Heart left ventricle (tissue), 16 donors: ENCODE results near the gene KIF24. TPM values are rescaled to one million over a fixed set of nuclear protein-coding genes. Genes with fewer than 3 reads are reported as not detected.

Experiments
- ATAC-seq, 4 donors: fragments of 200-7000 bp; cut with Tn5 transposase; one replicate each; pipeline ENCODE4 v1.9.1; 2020 to 2022; ENCODE audit warnings: moderate library complexity in 4 of 4, mild to moderate bottlenecking in 3 of 4, moderate number of reproducible peaks in 1 of 4
- DNase-seq, 5 donors: peaks; one replicate each; pipeline ENCODE4 v3.0.0-alpha.2; 2020
- H3K27ac ChIP-seq, 12 donors: fragments of 200-600 bp; sonication (generic) in 4 of 12; one replicate each; pipeline versions ENCODE4 v1.5.0 to v1.8.0; 2016 to 2022; ENCODE audit warnings: mild to moderate bottlenecking in 2 of 12
- H3K27me3 ChIP-seq, 9 donors: fragments of 200-600 bp; sonication (generic) in 2 of 9; one replicate each; pipeline versions ENCODE4 v1.5.1 to v1.8.0; 2016 to 2022; ENCODE audit warnings: mild to moderate bottlenecking in 3 of 9
- H3K36me3 ChIP-seq, 9 donors: fragments of 200-600 bp; sonication (generic) in 2 of 9; one replicate each; pipeline versions ENCODE4 v1.5.0 to v1.8.0; 2018 to 2022; ENCODE audit warnings: mild to moderate bottlenecking in 2 of 9
- H3K4me1 ChIP-seq, 12 donors: fragments of 200-600 bp; sonication (generic) in 4 of 12; one replicate each; pipeline versions ENCODE4 v1.5.0 to v1.8.0; 2016 to 2022; ENCODE audit warnings: mild to moderate bottlenecking in 3 of 12
- H3K4me3 ChIP-seq, 12 donors: fragments of 200-600 bp; sonication (generic) in 4 of 12; one replicate each; pipeline versions ENCODE4 v1.5.0 to v1.8.0; 2017 to 2022; ENCODE audit warnings: mild to moderate bottlenecking in 9 of 12, moderate library complexity in 4 of 12
- H3K9me3 ChIP-seq, 12 donors: fragments of 200-600 bp; sonication (generic) in 4 of 12; one replicate each; pipeline versions ENCODE4 v1.5.0 to v1.8.0; 2016 to 2022; ENCODE audit warnings: mild to moderate bottlenecking in 1 of 12
- POLR2A ChIP-seq, 2 donors: fragments of 450-650 bp; IDR thresholded peaks; one replicate each; pipeline ENCODE4 v1.6.1; 2017; ENCODE audit warnings: antibody characterized with exemption in 2 of 2, mild to moderate bottlenecking in 2 of 2, moderate library complexity in 2 of 2
- WGBS, 4 donors: extraction: QIAGEN DNeasy Blood & Tissue Kit in 2 of 4; methylation state at CpG; one replicate each; pipeline versions ENCODE4 v1.1.5 to v1.1.7; 2013 to 2018; 5-methylcytosine and 5-hydroxymethylcytosine counted together
- intact Hi-C, 10 donors: fragments of 100-400 bp; cut with DNase I; formaldehyde crosslinking; loops; one replicate each; pipeline versions ENCODE4 v1.11.1 to v1.14.2; 2022
- polyA plus RNA-seq, 2 donors: library from polyadenylated mRNA; stranded (reverse); fragments of 200-250 nt; gene quantifications; one replicate each; pipeline ENCODE4 v1.2.3, GENCODE V29; 2013
- total RNA-seq, 9 donors: library from RNA; depleted of rRNA in 2 of 9; stranded (reverse); fragments of >200 nt in 2 of 9; fragmentation: NEBNext Ultra II Directional in 3 of 9; extraction: Animal tissue kit (Norgen Biotek cat#: 25700) in 3 of 9; gene quantifications; one replicate each; pipeline versions ENCODE4 v1.1.0 to v1.2.4, GENCODE V29; 2016 to 2023
- TF ChIP-seq, protein P1 (sequence below), 12 donors: fragments of 200-600 bp; sonication (generic) in 4 of 12; IDR thresholded peaks; one replicate each; pipeline versions ENCODE4 v1.5.0 to v1.8.0; 2018 to 2022; ENCODE audit warnings: antibody characterized with exemption in 12 of 12, mild to moderate bottlenecking in 5 of 12
- donor health status: ischemic (EF 13 %, LVEDD 7.1; RV severe dilation, severe dysfunction).
- donor health status: healthy with polysubstance abuse.
- donor health status: DM: no; HTN: yes; CAD: no.
- donor health status: DM: no; HTN: no; CAD: no.
- donor health status: ischemic (EF 25% LVEDD 6.9; RV normal size, moderate dysfunction).
- donor health status: ischemic (EF 25% LVEDD 5.7; RV mildly dilated, moderate dysfunction).
- donor health status: healthy.
- donor health status: DM: yes; HTN: yes; CAD: no.
- donor health status: ischemic (EF 35%, LVEDD 5.7; RV mildly dilated, moderate dysfunction).
- donor health status: nonischemic (EF 11% LVEDD 7.7; RV severe dilation, severe dysfunction).
- donor health status: DM: yes; HTN: yes; CAD: no.
- donor health status: PGD.
- donor health status: ischemic (EF 29% LVEDD 5.4; RV normal size, mild dysfunction).
- donor health status: nonischemic (EF 23%, LVEDD 6.1; RV moderate dilation, normal function).

Gene KIF24
- total and polyA plus RNA-seq, 11 donors: 0.19 to 1.6 (median 0.64) TPM

GRCh38 chr9:34349324-34349723 is 20.3 kb upstream of the KIF24 start:
- H3K4me3 ChIP-seq: no peak overlapping the region
- intact Hi-C loops: no loop called here
- no peak overlapping the region for H3K27ac ChIP-seq
- peaks cover 0 to 17% (median 12%) of the 10 kb centered on the region in 12 donors for H3K4me1 ChIP-seq
- H3K27me3 ChIP-seq: no peaks in the 10 kb centered on the region
- DNase-seq (no peak), ATAC-seq (no peak)
- H3K9me3 ChIP-seq: no peaks in the 10 kb centered on the region
- H3K36me3 ChIP-seq: peaks cover 0 to 4% (median 0%) of the 10 kb centered on the region in 9 donors
- 96% methylated on average over 3 of the region's 3 CpGs for WGBS, 4 donors
- TF ChIP-seq POLR2A (IDR thresholded peaks at IDR 0.05): no peak
- TF ChIP-seq, protein P1, sequence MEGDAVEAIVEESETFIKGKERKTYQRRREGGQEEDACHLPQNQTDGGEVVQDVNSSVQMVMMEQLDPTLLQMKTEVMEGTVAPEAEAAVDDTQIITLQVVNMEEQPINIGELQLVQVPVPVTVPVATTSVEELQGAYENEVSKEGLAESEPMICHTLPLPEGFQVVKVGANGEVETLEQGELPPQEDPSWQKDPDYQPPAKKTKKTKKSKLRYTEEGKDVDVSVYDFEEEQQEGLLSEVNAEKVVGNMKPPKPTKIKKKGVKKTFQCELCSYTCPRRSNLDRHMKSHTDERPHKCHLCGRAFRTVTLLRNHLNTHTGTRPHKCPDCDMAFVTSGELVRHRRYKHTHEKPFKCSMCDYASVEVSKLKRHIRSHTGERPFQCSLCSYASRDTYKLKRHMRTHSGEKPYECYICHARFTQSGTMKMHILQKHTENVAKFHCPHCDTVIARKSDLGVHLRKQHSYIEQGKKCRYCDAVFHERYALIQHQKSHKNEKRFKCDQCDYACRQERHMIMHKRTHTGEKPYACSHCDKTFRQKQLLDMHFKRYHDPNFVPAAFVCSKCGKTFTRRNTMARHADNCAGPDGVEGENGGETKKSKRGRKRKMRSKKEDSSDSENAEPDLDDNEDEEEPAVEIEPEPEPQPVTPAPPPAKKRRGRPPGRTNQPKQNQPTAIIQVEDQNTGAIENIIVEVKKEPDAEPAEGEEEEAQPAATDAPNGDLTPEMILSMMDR (IDR thresholded peaks at IDR 0.05): no peak

DNA sequence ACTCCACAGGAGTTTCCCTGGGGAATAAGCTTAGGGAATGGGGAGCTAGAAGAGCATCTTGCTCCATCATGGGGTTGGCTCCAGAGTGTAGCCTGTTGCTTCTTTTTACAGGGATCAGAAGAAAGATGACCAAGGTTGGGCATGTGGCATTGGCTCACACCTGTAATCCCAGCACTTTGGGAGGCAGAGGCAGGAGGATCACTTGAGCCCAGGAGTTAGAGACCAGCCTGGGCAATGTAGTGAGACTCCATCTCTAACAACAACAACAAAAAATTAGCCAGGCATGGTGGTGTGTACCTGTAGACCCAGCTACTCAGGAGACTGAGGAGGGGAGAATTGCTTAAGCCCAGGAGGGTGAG is 18.7 kb upstream of the KIF24 start:
- Histone ChIP-seq H3K4me1 (peaks cover 0 to 28% (median 15%) of the 10 kb centered on the region in 12 donors), H3K27me3 (no peaks in the 10 kb centered on the region), H3K36me3 (peaks cover 0 to 19% (median 7%) of the 10 kb centered on the region in 9 donors), H3K27ac (no peak overlapping the region), H3K4me3 (no peak overlapping the region), H3K9me3 (no peaks in the 10 kb centered on the region)
- ATAC-seq (no peak), DNase-seq (no peak)
- intact Hi-C loops: no loop called here
- TF ChIP-seq, protein P1 (IDR thresholded peaks at IDR 0.05): no peak
- no peak for TF ChIP-seq POLR2A (IDR thresholded peaks at IDR 0.05)

DNA sequence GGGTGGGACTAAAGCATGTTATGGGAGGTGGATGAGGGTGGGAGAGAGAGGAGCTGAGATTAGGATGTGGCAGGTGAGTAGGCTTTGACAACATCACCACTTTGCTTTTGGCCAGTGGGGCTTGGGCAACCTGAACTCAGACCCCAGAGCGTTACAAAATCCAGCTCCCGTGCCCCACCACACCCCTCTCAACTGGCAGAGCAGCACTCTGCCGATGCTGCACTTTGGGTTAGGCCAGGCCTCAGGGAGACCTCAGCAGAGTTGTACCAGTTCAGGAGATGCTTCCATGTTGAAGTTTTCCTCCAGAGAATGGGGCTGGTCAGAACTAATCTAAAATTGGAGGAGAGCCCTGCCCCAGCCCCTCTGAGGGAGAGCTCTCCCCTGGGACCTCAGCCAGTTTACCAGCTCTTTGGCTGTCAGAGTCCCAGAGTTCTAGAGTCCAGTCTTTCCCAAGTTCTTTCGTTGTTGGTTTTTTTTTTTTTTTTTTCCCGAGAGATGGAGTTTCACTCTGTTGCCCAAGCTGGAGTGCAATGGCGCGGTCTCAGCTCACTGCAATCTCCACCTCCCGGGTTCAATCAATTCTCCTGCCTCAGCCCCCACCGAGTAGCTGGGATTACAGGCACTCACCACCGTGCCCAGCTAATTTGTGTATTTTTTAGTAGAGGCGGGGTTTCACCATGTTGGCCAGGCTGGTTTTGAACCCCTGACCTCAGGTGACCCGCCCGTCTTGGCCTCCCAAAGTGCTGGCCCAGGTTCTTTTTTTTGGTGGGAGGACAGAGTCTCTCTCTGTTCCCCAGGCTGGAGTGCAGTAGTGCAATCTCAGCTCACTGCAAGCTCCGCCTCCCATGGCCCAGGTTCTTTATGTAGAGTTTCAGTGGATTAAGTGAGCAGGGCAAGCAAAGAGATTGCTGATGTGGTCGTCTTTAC is 18.1 kb upstream of the KIF24 start:
- 90 to 91% (median 91%) methylated on average over 15 of the region's 15 CpGs for WGBS, 4 donors
- intact Hi-C loops: no loop called here

GRCh38 chr9:34343605-34344004 is 14.5 kb upstream of the KIF24 start:
- Histone ChIP-seq H3K9me3 (no peaks in the 10 kb centered on the region), H3K27ac (peak overlapping the region in 10 of 12 donors; percentile 4 to 84 (median 32)), H3K27me3 (no peaks in the 10 kb centered on the region), H3K4me1 (peaks cover 0 to 41% (median 19%) of the 10 kb centered on the region in 12 donors), H3K4me3 (no peak overlapping the region), H3K36me3 (peaks cover 0 to 59% (median 40%) of the 10 kb centered on the region in 9 donors)
- DNase-seq (no peak), ATAC-seq (peak in 2 of 4 donors; percentile 12 to 18)
- WGBS, 4 donors: 67 to 97% (median 88%) methylated on average over 1 of the region's 1 CpG
- intact Hi-C loops: no loop called here
- TF ChIP-seq POLR2A (IDR thresholded peaks at IDR 0.05): no peak
- TF ChIP-seq, protein P1 (IDR thresholded peaks at IDR 0.05): no peak

More for the DNA sequence above, 18.1 kb upstream of the KIF24 start:
- no peak for DNase-seq
- no peak for ATAC-seq
- H3K27ac ChIP-seq: peak overlapping the region in 1 of 12 donors; percentile 84
- H3K27me3 ChIP-seq: no peaks in the 10 kb centered on the region
- H3K4me1 ChIP-seq: peaks cover 0 to 34% (median 17%) of the 10 kb centered on the region in 12 donors
- no peak overlapping the region for H3K4me3 ChIP-seq
- TF ChIP-seq, protein P1 (IDR thresholded peaks at IDR 0.05): no peak
- TF ChIP-seq POLR2A (IDR thresholded peaks at IDR 0.05): no peak
- H3K36me3 ChIP-seq: peaks cover 0 to 25% (median 11%) of the 10 kb centered on the region in 9 donors
- no peaks in the 10 kb centered on the region for H3K9me3 ChIP-seq
